Fibroblast of the aortic adventitia (primary cell): ENCODE data around the gene PPP2R5D. TPM values are rescaled to one million over a fixed set of nuclear protein-coding genes. Genes with fewer than 3 reads are reported as not detected.

Experiments
- DNase-seq: peaks from one replicate; pipeline ENCODE4 v3.0.0-alpha.2; 2010; ENCODE audit warnings: low read depth
- H3K4me3 ChIP-seq: 2 replicates; pipeline ENCODE4 v1.5.1; 2011; ENCODE audit warnings: low read depth, mild to moderate bottlenecking, control low read depth, low read length, moderate library complexity
- total RNA-seq: library from RNA; depleted of rRNA; stranded (reverse); fragments of >200 nt; gene quantifications from 2 replicates; pipeline ENCODE4 v1.2.3, GENCODE V29; 2012; ENCODE audit warnings: low replicate concordance
- TF ChIP-seq, protein P1 (sequence below): IDR thresholded peaks from 2 replicates; pipeline ENCODE4 v1.5.1; 2011; ENCODE audit warnings: mild to moderate bottlenecking, low read length, control low read depth, inconsistent platforms; ENCODE audit not compliant: insufficient read depth

The PPP2R5D gene
- total RNA-seq, 1 donor: 46.9 TPM

DNA sequence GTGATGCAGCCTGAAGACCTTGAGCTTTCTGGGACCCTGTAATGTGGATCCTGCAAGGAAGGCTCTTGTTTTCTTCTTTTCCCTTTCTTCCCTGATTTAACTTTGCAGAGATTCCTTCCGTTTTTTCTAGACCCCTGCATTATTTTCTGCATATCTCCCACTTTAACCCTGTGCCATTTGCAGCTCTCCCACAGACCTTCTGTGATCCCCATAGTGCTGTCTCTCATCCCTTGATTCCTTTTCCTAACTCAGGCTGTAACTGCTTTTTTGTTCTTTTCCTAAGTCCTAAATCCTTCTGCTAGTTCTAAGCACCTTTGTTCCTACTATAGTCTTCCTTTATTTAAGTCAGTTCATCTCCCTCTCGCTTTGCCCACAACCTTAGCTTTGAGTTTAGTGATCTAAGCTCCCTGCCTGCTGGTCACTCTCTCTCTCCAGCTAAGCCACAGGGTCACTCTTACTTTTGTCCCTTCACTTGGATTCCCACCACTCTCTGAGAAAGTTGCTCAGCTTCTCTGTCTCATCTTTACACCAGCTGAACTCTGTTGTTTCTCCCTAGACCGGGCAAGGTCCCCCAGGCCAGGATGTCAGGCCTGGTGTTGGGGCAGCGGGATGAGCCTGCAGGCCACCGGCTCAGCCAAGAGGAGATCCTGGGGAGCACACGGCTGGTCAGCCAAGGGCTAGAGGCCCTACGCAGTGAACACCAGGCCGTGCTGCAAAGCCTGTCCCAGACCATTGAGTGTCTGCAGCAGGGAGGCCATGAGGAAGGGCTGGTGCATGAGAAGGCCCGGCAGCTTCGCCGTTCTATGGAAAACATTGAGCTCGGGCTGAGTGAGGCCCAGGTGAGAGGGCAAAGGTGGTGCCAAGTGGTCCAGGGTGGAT, 76.6 kb downstream of the PPP2R5D start:
- TF ChIP-seq, protein P1, sequence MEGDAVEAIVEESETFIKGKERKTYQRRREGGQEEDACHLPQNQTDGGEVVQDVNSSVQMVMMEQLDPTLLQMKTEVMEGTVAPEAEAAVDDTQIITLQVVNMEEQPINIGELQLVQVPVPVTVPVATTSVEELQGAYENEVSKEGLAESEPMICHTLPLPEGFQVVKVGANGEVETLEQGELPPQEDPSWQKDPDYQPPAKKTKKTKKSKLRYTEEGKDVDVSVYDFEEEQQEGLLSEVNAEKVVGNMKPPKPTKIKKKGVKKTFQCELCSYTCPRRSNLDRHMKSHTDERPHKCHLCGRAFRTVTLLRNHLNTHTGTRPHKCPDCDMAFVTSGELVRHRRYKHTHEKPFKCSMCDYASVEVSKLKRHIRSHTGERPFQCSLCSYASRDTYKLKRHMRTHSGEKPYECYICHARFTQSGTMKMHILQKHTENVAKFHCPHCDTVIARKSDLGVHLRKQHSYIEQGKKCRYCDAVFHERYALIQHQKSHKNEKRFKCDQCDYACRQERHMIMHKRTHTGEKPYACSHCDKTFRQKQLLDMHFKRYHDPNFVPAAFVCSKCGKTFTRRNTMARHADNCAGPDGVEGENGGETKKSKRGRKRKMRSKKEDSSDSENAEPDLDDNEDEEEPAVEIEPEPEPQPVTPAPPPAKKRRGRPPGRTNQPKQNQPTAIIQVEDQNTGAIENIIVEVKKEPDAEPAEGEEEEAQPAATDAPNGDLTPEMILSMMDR: no peak
- no peak for DNase-seq
- peak overlapping the region; percentile 83 for H3K4me3 ChIP-seq

DNA sequence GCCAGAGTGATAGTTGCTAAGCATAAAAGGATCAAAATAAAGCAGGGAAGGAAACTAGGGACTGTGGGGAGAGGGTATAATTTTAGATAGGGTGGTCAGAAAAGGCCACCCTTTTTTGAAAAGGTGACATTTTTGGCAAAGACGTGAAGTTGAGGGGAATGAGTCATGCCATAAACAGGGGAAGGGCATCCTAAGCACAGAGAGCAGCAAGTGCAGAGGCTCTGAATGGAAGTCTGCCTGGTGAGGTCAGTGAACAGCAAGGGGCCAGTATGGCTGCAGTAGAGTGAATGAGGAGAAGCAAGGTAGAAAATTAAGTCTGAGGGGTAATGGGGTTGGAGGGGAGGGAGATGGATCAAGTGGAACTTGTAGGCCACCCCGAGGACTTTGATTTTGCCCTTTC, 77.5 kb downstream of the PPP2R5D start:
- no peak overlapping the region for H3K4me3 ChIP-seq
- DNase-seq: no peak
- TF ChIP-seq, protein P1: no peak

Other genes with a start within 250 kb of the PPP2R5D start
- 19.3 and 31.1 TPM in 2 replicates for gene TBCC, start 238.5 kb upstream of the PPP2R5D start, total RNA-seq
- 7.7 and 15.8 TPM in 2 replicates for gene BICRAL, start 202.5 kb upstream of the PPP2R5D start, total RNA-seq
- gene RPL7L1, start 105.0 kb upstream of the PPP2R5D start, total RNA-seq: 74.7 and 102 TPM in 2 replicates
- gene PTCRA, start 68.5 kb upstream of the PPP2R5D start, total RNA-seq: not detected in 2 replicates
- gene CNPY3, start 55.1 kb upstream of the PPP2R5D start, total RNA-seq: 23.2 and 45.6 TPM in 2 replicates
- gene GNMT, start 23.8 kb upstream of the PPP2R5D start, total RNA-seq: 0.25 and 0.36 TPM in 2 replicates
- gene PEX6, start 5.4 kb upstream of the PPP2R5D start, total RNA-seq: 19.3 and 39.4 TPM in 2 replicates
- 18.6 and 71.8 TPM in 2 replicates for gene MEA1, start 29.4 kb downstream of the PPP2R5D start, total RNA-seq
- 27.0 and 78.1 TPM in 2 replicates for gene KLHDC3, start 29.7 kb downstream of the PPP2R5D start, total RNA-seq
- 46.9 and 86.6 TPM in 2 replicates for gene RRP36, start 37.1 kb downstream of the PPP2R5D start, total RNA-seq
- gene CUL7, start 69.3 kb downstream of the PPP2R5D start, total RNA-seq: 28.0 and 31.6 TPM in 2 replicates
- 11.9 and 18.7 TPM in 2 replicates for gene MRPL2, start 74.9 kb downstream of the PPP2R5D start, total RNA-seq
- gene KLC4, start 75.1 kb downstream of the PPP2R5D start, total RNA-seq: 11.3 and 15.3 TPM in 2 replicates
- gene PTK7, start 91.7 kb downstream of the PPP2R5D start, total RNA-seq: 44.6 and 102 TPM in 2 replicates
- gene SRF, start 186.7 kb downstream of the PPP2R5D start, total RNA-seq: 17.5 and 17.9 TPM in 2 replicates
- gene CUL9, start 197.6 kb downstream of the PPP2R5D start, total RNA-seq: 22.8 and 28.7 TPM in 2 replicates
- 46.2 and 65.2 TPM in 2 replicates for gene DNPH1, start 244.9 kb downstream of the PPP2R5D start, total RNA-seq